Measurements from ENCODE around the gene PREX1.
A peak's percentile ranks its signal among the peaks of the same experiment; 100 is the strongest.

PREX1 gene

GRCh38 chr20:48825566-48825920 lies 2.3 kb downstream of the PREX1 start:
- no peak for TF ChIP-seq CTCF (IDR thresholded peaks at IDR 0.05; ENCODE audit: low read length, missing control alignments)
- H3K4me3 ChIP-seq (replicated peaks; ENCODE audit: low read depth, low read length) = peak overlapping the region; percentile 76
- DNase-seq (ENCODE audit: low read depth) = no peak

- DNase-seq (ENCODE audit: low read depth) = no peak
- no peak overlapping the region for H3K4me3 ChIP-seq (replicated peaks; ENCODE audit: low read depth, low read length)
Measured at GRCh38 chr20:48824830-48825565, 2.8 kb downstream of the PREX1 start.

GRCh38 chr20:48823960-48824498 lies 3.8 kb downstream of the PREX1 start:
- DNase-seq (ENCODE audit: low read depth) = peak; percentile 57
- TF ChIP-seq CTCF (IDR thresholded peaks at IDR 0.05; ENCODE audit: low read length, missing control alignments) = no peak
- H3K4me3 ChIP-seq (replicated peaks; ENCODE audit: low read depth, low read length) = no peak overlapping the region

More at GRCh38 chr20:48824830-48825565, 2.8 kb downstream of the PREX1 start:
- no peak for TF ChIP-seq CTCF (IDR thresholded peaks at IDR 0.05; ENCODE audit: low read length, missing control alignments)

GRCh38 chr20:48823476-48823875 lies 4.3 kb downstream of the PREX1 start:
- H3K4me3 ChIP-seq (replicated peaks; ENCODE audit: low read depth, low read length) = no peak overlapping the region
- no peak for DNase-seq (ENCODE audit: low read depth)
- TF ChIP-seq CTCF (IDR thresholded peaks at IDR 0.05; ENCODE audit: low read length, missing control alignments) = no peak

GRCh38 chr20:48822879-48823385 lies 4.9 kb downstream of the PREX1 start:
- DNase-seq (ENCODE audit: low read depth) = no peak
- no peak for TF ChIP-seq CTCF (IDR thresholded peaks at IDR 0.05; ENCODE audit: low read length, missing control alignments)
- no peak overlapping the region for H3K4me3 ChIP-seq (replicated peaks; ENCODE audit: low read depth, low read length)

- H3K4me3 ChIP-seq (replicated peaks; ENCODE audit: low read depth, low read length) = no peak overlapping the region
- no peak for TF ChIP-seq CTCF (IDR thresholded peaks at IDR 0.05; ENCODE audit: low read length, missing control alignments)
- DNase-seq (ENCODE audit: low read depth) = no peak
Measured at GRCh38 chr20:48822178-48822577, 5.6 kb downstream of the PREX1 start.
